ENCODE measurements around the gene UPP2.

The UPP2 gene

DNA sequence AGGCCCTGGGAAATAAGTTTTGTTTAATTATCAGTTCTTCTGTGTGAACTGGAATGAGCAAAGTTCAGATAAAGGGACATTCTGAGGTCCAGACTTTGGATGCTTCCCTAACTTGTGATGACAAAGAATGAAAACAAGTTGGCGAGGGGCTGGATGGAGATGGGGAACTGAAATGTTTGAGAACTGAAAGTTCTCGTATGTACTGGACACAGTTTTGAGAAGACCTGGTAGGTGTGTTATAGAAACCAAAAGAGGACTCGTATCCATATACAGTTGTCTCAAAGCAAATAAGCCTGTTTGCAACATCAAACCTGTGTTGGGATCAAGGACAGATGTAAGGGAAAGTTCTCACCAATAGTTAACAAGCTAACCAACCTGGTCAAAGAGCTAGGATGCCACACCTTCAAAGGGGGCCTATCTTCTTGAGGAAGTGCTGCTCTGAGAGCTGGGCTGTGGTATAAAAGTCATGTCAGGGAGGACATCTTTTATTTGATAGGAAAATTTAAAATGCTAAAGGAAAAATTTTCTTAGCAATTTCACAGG lies at the start of gene UPP2:
UPP2 (plus strand) TSS at position 493 of the 543 bp plus-strand sequence. CDS start 188 bp downstream, outside the sequence.
- Histone ChIP-seq H3K36me3 (ENCODE audit: insufficient read depth, low read length) (no peaks in the 10 kb centered on the region), H3K9ac (ENCODE audit: insufficient read length) (no peak within 1 kb of the TSS), H3K4me3 (no peak within 1 kb of the TSS), H3K9me3 (ENCODE audit: low read depth, low read length) (no peaks in the 10 kb centered on the region), H3K27ac (no peak within 1 kb of the TSS)
- no peak for TF ChIP-seq EZH2 (IDR thresholded peaks at IDR 0.05)
- no peak for TF ChIP-seq POLR2AphosphoS5 (IDR thresholded peaks at IDR 0.05; ENCODE audit: borderline replicate concordance, low read depth, low read length)
- no peak for TF ChIP-seq FOXP2 (optimal IDR thresholded peaks at IDR 0.05; ENCODE audit: control extremely low read depth, extremely low read length, insufficient read depth)
- no peak for DNase-seq (ENCODE audit: low read depth, low spot score)

DNA sequence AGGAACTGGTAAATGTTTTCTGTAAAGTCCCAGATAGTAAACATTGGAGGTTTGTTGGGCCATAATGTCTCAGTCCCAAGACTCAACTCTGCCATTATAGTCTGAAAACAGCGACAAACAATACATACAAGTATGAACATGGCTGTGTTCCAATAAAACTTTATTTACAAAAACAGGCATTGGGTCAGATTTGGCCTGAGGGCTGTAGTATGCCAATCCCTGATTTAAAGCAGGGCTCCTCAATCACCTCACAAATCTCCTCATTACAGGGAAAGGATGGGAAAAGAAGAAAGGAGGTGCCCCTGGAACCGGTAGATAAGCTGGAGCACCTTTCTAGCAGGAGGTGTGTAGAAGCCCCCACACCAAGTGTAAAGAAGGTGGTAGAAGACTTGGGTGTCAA lies 48.9 kb upstream of the UPP2 start:
- no peak overlapping the region for H3K4me3 ChIP-seq
- no peak for DNase-seq (ENCODE audit: low read depth, low spot score)
- H3K9me3 ChIP-seq (ENCODE audit: low read depth, low read length) = no peaks in the 10 kb centered on the region
- H3K27ac ChIP-seq = no peak overlapping the region
- no peak overlapping the region for H3K9ac ChIP-seq (ENCODE audit: insufficient read length)
- H3K36me3 ChIP-seq (ENCODE audit: insufficient read depth, low read length) = no peaks in the 10 kb centered on the region
- TF ChIP-seq POLR2AphosphoS5 (IDR thresholded peaks at IDR 0.05; ENCODE audit: borderline replicate concordance, low read depth, low read length) = no peak
- TF ChIP-seq FOXP2 (optimal IDR thresholded peaks at IDR 0.05; ENCODE audit: control extremely low read depth, extremely low read length, insufficient read depth) = no peak
- TF ChIP-seq EZH2 (IDR thresholded peaks at IDR 0.05) = no peak

DNA sequence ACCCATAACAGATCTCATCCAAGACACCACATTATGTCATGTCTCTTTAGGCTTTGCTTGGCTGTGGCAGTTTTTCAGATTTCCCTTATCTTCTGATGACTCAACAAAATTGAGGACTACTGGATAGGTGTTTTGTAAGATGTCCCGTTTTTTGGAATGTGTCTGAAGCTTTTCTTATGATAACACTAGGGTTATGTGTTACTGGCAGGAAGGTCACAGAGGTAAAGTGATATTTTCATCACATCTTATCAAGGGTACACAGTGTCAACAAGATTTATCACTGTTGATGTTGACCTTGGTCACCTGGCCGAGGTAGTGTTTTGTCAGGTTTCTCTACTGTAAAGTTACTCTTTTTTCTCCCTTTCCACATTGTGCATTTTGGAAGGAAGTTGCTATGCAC lies 44.8 kb upstream of the UPP2 start:
- Histone ChIP-seq H3K9me3 (ENCODE audit: low read depth, low read length) (no peaks in the 10 kb centered on the region), H3K9ac (ENCODE audit: insufficient read length) (no peak overlapping the region), H3K27ac (no peak overlapping the region), H3K4me3 (no peak overlapping the region), H3K36me3 (ENCODE audit: insufficient read depth, low read length) (no peaks in the 10 kb centered on the region)
- no peak for DNase-seq (ENCODE audit: low read depth, low spot score)
- TF ChIP-seq POLR2AphosphoS5 (IDR thresholded peaks at IDR 0.05; ENCODE audit: borderline replicate concordance, low read depth, low read length) (no peak), FOXP2 (optimal IDR thresholded peaks at IDR 0.05; ENCODE audit: control extremely low read depth, extremely low read length, insufficient read depth) (no peak), EZH2 (IDR thresholded peaks at IDR 0.05) (no peak)

GRCh38 chr2:158060160-158060834 lies 41.4 kb upstream of the UPP2 start:
- TF ChIP-seq EZH2 (IDR thresholded peaks at IDR 0.05) (no peak), FOXP2 (optimal IDR thresholded peaks at IDR 0.05; ENCODE audit: control extremely low read depth, extremely low read length, insufficient read depth) (no peak), POLR2AphosphoS5 (IDR thresholded peaks at IDR 0.05; ENCODE audit: borderline replicate concordance, low read depth, low read length) (no peak)
- Histone ChIP-seq H3K27ac (no peak overlapping the region), H3K36me3 (ENCODE audit: insufficient read depth, low read length) (no peaks in the 10 kb centered on the region), H3K4me3 (no peak overlapping the region), H3K9ac (ENCODE audit: insufficient read length) (no peak overlapping the region), H3K9me3 (ENCODE audit: low read depth, low read length) (no peaks in the 10 kb centered on the region)
- no peak for DNase-seq (ENCODE audit: low read depth, low spot score)

- Histone ChIP-seq H3K27ac (no peak overlapping the region), H3K9me3 (ENCODE audit: low read depth, low read length) (no peaks in the 10 kb centered on the region), H3K9ac (ENCODE audit: insufficient read length) (no peak overlapping the region), H3K4me3 (no peak overlapping the region), H3K36me3 (ENCODE audit: insufficient read depth, low read length) (no peaks in the 10 kb centered on the region)
- no peak for DNase-seq (ENCODE audit: low read depth, low spot score)
- TF ChIP-seq POLR2AphosphoS5 (IDR thresholded peaks at IDR 0.05; ENCODE audit: borderline replicate concordance, low read depth, low read length) (no peak), EZH2 (IDR thresholded peaks at IDR 0.05) (no peak), FOXP2 (optimal IDR thresholded peaks at IDR 0.05; ENCODE audit: control extremely low read depth, extremely low read length, insufficient read depth) (no peak)
These were observed 40.7 kb upstream of the UPP2 start for GRCh38 chr2:158060835-158061435.

DNA sequence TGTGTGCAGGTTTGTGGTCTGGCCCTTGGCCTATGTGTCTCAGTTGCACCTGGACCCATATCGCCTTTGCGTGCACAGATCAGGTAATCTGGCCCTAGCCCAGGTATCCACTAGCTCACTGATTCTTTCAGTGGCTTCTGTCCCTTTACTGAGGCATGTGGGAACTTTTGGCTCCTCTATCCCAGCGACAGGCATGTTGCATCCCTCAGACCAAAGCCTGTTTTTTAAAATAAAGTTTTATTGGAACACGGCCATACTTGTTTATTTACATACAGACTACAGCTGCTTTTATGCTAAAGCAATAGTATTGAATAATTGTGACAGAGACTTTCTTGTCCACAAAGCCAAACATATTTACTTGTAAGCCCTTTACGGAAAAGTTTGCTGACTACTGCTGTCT lies 39.9 kb upstream of the UPP2 start:
- Histone ChIP-seq H3K4me3 (no peak overlapping the region), H3K9me3 (ENCODE audit: low read depth, low read length) (no peaks in the 10 kb centered on the region), H3K9ac (ENCODE audit: insufficient read length) (no peak overlapping the region), H3K36me3 (ENCODE audit: insufficient read depth, low read length) (no peaks in the 10 kb centered on the region), H3K27ac (no peak overlapping the region)
- TF ChIP-seq FOXP2 (optimal IDR thresholded peaks at IDR 0.05; ENCODE audit: control extremely low read depth, extremely low read length, insufficient read depth) = no peak
- TF ChIP-seq POLR2AphosphoS5 (IDR thresholded peaks at IDR 0.05; ENCODE audit: borderline replicate concordance, low read depth, low read length) = no peak
- no peak for DNase-seq (ENCODE audit: low read depth, low spot score)

GRCh38 chr2:158066046-158066713 lies 35.5 kb upstream of the UPP2 start:
- no peak overlapping the region for H3K27ac ChIP-seq
- no peak for DNase-seq (ENCODE audit: low read depth, low spot score)
- H3K4me3 ChIP-seq = no peak overlapping the region
- no peak overlapping the region for H3K9ac ChIP-seq (ENCODE audit: insufficient read length)
- TF ChIP-seq EZH2 (IDR thresholded peaks at IDR 0.05) (no peak), FOXP2 (optimal IDR thresholded peaks at IDR 0.05; ENCODE audit: control extremely low read depth, extremely low read length, insufficient read depth) (no peak), POLR2AphosphoS5 (IDR thresholded peaks at IDR 0.05; ENCODE audit: borderline replicate concordance, low read depth, low read length) (no peak)
- no peaks in the 10 kb centered on the region for H3K9me3 ChIP-seq (ENCODE audit: low read depth, low read length)
- no peaks in the 10 kb centered on the region for H3K36me3 ChIP-seq (ENCODE audit: insufficient read depth, low read length)

DNA sequence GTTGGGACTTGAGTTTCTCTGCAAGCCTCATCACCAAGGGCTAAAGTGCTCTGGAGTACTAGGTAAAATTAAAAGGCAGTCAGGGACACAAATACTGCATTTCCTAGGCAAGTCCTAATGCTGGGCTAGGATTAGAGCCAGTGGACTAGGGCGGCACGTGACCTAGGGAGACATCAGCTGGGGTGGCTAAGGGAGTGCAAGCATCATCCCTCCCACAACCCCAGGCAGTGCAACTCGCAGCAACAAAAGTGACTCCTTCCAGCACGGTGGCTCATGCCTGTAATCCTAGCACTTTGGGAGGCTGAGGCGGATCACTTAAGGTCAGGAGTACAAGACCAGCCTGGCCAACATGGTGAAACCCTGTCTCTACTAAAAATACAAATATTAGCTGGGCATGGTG lies 30.7 kb upstream of the UPP2 start:
- no peak for TF ChIP-seq EZH2 (IDR thresholded peaks at IDR 0.05)
- TF ChIP-seq POLR2AphosphoS5 (IDR thresholded peaks at IDR 0.05; ENCODE audit: borderline replicate concordance, low read depth, low read length) = no peak
- no peak for TF ChIP-seq FOXP2 (optimal IDR thresholded peaks at IDR 0.05; ENCODE audit: control extremely low read depth, extremely low read length, insufficient read depth)
- Histone ChIP-seq H3K27ac (no peak overlapping the region), H3K9me3 (ENCODE audit: low read depth, low read length) (no peaks in the 10 kb centered on the region), H3K4me3 (no peak overlapping the region), H3K36me3 (ENCODE audit: insufficient read depth, low read length) (no peaks in the 10 kb centered on the region), H3K9ac (ENCODE audit: insufficient read length) (no peak overlapping the region)
- no peak for DNase-seq (ENCODE audit: low read depth, low spot score)
